GM12872 (cell line): ENCODE results near the gene NEDD4L.

Experiments
- CTCF ChIP-seq: IDR thresholded peaks from 3 replicates; pipeline ENCODE4 v1.5.1; 2011; ENCODE audit warnings: low read depth, mild to moderate bottlenecking, low read length, moderate library complexity; ENCODE audit not compliant: insufficient read depth

The NEDD4L gene

GRCh38 chr18:58180172-58180571, 136.1 kb downstream of the NEDD4L start:
- no peak for TF ChIP-seq CTCF

GRCh38 chr18:58180738-58181353, 136.8 kb downstream of the NEDD4L start:
- TF ChIP-seq CTCF, result peak; percentile 77

- no peak for TF ChIP-seq CTCF
Measured at GRCh38 chr18:58181988-58182387, 138.0 kb downstream of the NEDD4L start.

- no peak for TF ChIP-seq CTCF
Measured at GRCh38 chr18:58183226-58183625, 139.2 kb downstream of the NEDD4L start.

GRCh38 chr18:58186258-58186948, 142.4 kb downstream of the NEDD4L start:
- no peak for TF ChIP-seq CTCF

- TF ChIP-seq CTCF, result no peak
Measured at GRCh38 chr18:58187674-58188073, 143.6 kb downstream of the NEDD4L start.

- TF ChIP-seq CTCF, result no peak
Measured at GRCh38 chr18:58188996-58189395, 145.0 kb downstream of the NEDD4L start.
